ENCODE measurements around the gene ARTN.

Gene ARTN

GRCh38 chr1:43930168-43930948 is 3.2 kb upstream of the ARTN start:
- Histone ChIP-seq H3K27ac (ENCODE audit: low read depth, low read length) (peak overlapping the region; percentile 61), H3K4me3 (ENCODE audit: low read depth, low read length) (no peak overlapping the region), H3K4me1 (ENCODE audit: control insufficient read depth, insufficient read depth, low read length) (peaks cover 47% of the 10 kb centered on the region), H3K9me3 (ENCODE audit: control insufficient read depth, insufficient read depth, low read depth, low read length) (no peaks in the 10 kb centered on the region), H3K9ac (ENCODE audit: low read length) (peak overlapping the region; percentile 64), H3K36me3 (ENCODE audit: control insufficient read depth, insufficient read depth, low read length) (0 out of 2 replicates have a peak, but pooled peaks cover 3% of the 10 kb centered on the region), H3K27me3 (ENCODE audit: control insufficient read depth, insufficient read depth, low read length) (peaks cover 16% of the 10 kb centered on the region)

GRCh38 chr1:43930949-43931275 is 2.7 kb upstream of the ARTN start:
- H3K36me3 ChIP-seq (ENCODE audit: control insufficient read depth, insufficient read depth, low read length) = 0 out of 2 replicates have a peak, but pooled peaks cover under 1% of the 10 kb centered on the region
- no peak overlapping the region for H3K9ac ChIP-seq (ENCODE audit: low read length)
- H3K4me3 ChIP-seq (ENCODE audit: low read depth, low read length) = no peak overlapping the region
- no peaks in the 10 kb centered on the region for H3K9me3 ChIP-seq (ENCODE audit: control insufficient read depth, insufficient read depth, low read depth, low read length)
- H3K4me1 ChIP-seq (ENCODE audit: control insufficient read depth, insufficient read depth, low read length) = peaks cover 52% of the 10 kb centered on the region
- H3K27ac ChIP-seq (ENCODE audit: low read depth, low read length) = no peak overlapping the region
- peaks cover 22% of the 10 kb centered on the region for H3K27me3 ChIP-seq (ENCODE audit: control insufficient read depth, insufficient read depth, low read length)

- H3K27ac ChIP-seq (ENCODE audit: low read depth, low read length) = no peak overlapping the region
- no peaks in the 10 kb centered on the region for H3K9me3 ChIP-seq (ENCODE audit: control insufficient read depth, insufficient read depth, low read depth, low read length)
- H3K4me1 ChIP-seq (ENCODE audit: control insufficient read depth, insufficient read depth, low read length) = peaks cover 53% of the 10 kb centered on the region
- H3K9ac ChIP-seq (ENCODE audit: low read length) = no peak overlapping the region
- H3K4me3 ChIP-seq (ENCODE audit: low read depth, low read length) = no peak overlapping the region
- H3K27me3 ChIP-seq (ENCODE audit: control insufficient read depth, insufficient read depth, low read length) = peaks cover 28% of the 10 kb centered on the region
- no peaks in the 10 kb centered on the region for H3K36me3 ChIP-seq (ENCODE audit: control insufficient read depth, insufficient read depth, low read length)
Measured at GRCh38 chr1:43931711-43932660, 1.6 kb upstream of the ARTN start.

- H3K9ac ChIP-seq (ENCODE audit: low read length) = peak overlapping the region; percentile 55
- peak overlapping the region; percentile 71 for H3K4me3 ChIP-seq (ENCODE audit: low read depth, low read length)
- no peaks in the 10 kb centered on the region for H3K36me3 ChIP-seq (ENCODE audit: control insufficient read depth, insufficient read depth, low read length)
- H3K9me3 ChIP-seq (ENCODE audit: control insufficient read depth, insufficient read depth, low read depth, low read length) = no peaks in the 10 kb centered on the region
- peaks cover 28% of the 10 kb centered on the region for H3K27me3 ChIP-seq (ENCODE audit: control insufficient read depth, insufficient read depth, low read length)
- no peak overlapping the region for H3K27ac ChIP-seq (ENCODE audit: low read depth, low read length)
- H3K4me1 ChIP-seq (ENCODE audit: control insufficient read depth, insufficient read depth, low read length) = peaks cover 53% of the 10 kb centered on the region
Measured at GRCh38 chr1:43932786-43933385, 715 bp upstream of the ARTN start.

- H3K9me3 ChIP-seq (ENCODE audit: control insufficient read depth, insufficient read depth, low read depth, low read length) = no peaks in the 10 kb centered on the region
- peaks cover 59% of the 10 kb centered on the region for H3K4me1 ChIP-seq (ENCODE audit: control insufficient read depth, insufficient read depth, low read length)
- H3K27ac ChIP-seq (ENCODE audit: low read depth, low read length) = no peak overlapping the region
- no peaks in the 10 kb centered on the region for H3K36me3 ChIP-seq (ENCODE audit: control insufficient read depth, insufficient read depth, low read length)
- peak overlapping the region; percentile 71 for H3K4me3 ChIP-seq (ENCODE audit: low read depth, low read length)
- peak overlapping the region; percentile 26 for H3K9ac ChIP-seq (ENCODE audit: low read length)
- H3K27me3 ChIP-seq (ENCODE audit: control insufficient read depth, insufficient read depth, low read length) = peaks cover 32% of the 10 kb centered on the region
Measured at GRCh38 chr1:43934101-43934985, 742 bp downstream of the ARTN start.

GRCh38 chr1:43934986-43935324 is 1.4 kb downstream of the ARTN start:
- Histone ChIP-seq H3K27ac (ENCODE audit: low read depth, low read length) (no peak overlapping the region), H3K4me3 (ENCODE audit: low read depth, low read length) (no peak overlapping the region), H3K4me1 (ENCODE audit: control insufficient read depth, insufficient read depth, low read length) (peaks cover 53% of the 10 kb centered on the region), H3K36me3 (ENCODE audit: control insufficient read depth, insufficient read depth, low read length) (no peaks in the 10 kb centered on the region), H3K9me3 (ENCODE audit: control insufficient read depth, insufficient read depth, low read depth, low read length) (no peaks in the 10 kb centered on the region), H3K27me3 (ENCODE audit: control insufficient read depth, insufficient read depth, low read length) (peaks cover 32% of the 10 kb centered on the region), H3K9ac (ENCODE audit: low read length) (no peak overlapping the region)

- H3K36me3 ChIP-seq (ENCODE audit: control insufficient read depth, insufficient read depth, low read length) = no peaks in the 10 kb centered on the region
- H3K27ac ChIP-seq (ENCODE audit: low read depth, low read length) = no peak overlapping the region
- peaks cover 32% of the 10 kb centered on the region for H3K27me3 ChIP-seq (ENCODE audit: control insufficient read depth, insufficient read depth, low read length)
- H3K9ac ChIP-seq (ENCODE audit: low read length) = peak overlapping the region; percentile 1
- H3K9me3 ChIP-seq (ENCODE audit: control insufficient read depth, insufficient read depth, low read depth, low read length) = no peaks in the 10 kb centered on the region
- peaks cover 44% of the 10 kb centered on the region for H3K4me1 ChIP-seq (ENCODE audit: control insufficient read depth, insufficient read depth, low read length)
- peak overlapping the region; percentile 57 for H3K4me3 ChIP-seq (ENCODE audit: low read depth, low read length)
Measured at GRCh38 chr1:43935711-43936427, 2.3 kb downstream of the ARTN start.

GRCh38 chr1:43936431-43937151 is 3.0 kb downstream of the ARTN start:
- H3K4me1 ChIP-seq (ENCODE audit: control insufficient read depth, insufficient read depth, low read length) = peaks cover 37% of the 10 kb centered on the region
- H3K27me3 ChIP-seq (ENCODE audit: control insufficient read depth, insufficient read depth, low read length) = peaks cover 32% of the 10 kb centered on the region
- H3K36me3 ChIP-seq (ENCODE audit: control insufficient read depth, insufficient read depth, low read length) = no peaks in the 10 kb centered on the region
- H3K27ac ChIP-seq (ENCODE audit: low read depth, low read length) = no peak overlapping the region
- H3K4me3 ChIP-seq (ENCODE audit: low read depth, low read length) = peak overlapping the region; percentile 57
- H3K9me3 ChIP-seq (ENCODE audit: control insufficient read depth, insufficient read depth, low read depth, low read length) = no peaks in the 10 kb centered on the region
- H3K9ac ChIP-seq (ENCODE audit: low read length) = no peak overlapping the region

GRCh38 chr1:43937179-43937865 is 3.7 kb downstream of the ARTN start:
- Histone ChIP-seq H3K9me3 (ENCODE audit: control insufficient read depth, insufficient read depth, low read depth, low read length) (no peaks in the 10 kb centered on the region), H3K27me3 (ENCODE audit: control insufficient read depth, insufficient read depth, low read length) (peaks cover 27% of the 10 kb centered on the region), H3K9ac (ENCODE audit: low read length) (no peak overlapping the region), H3K4me3 (ENCODE audit: low read depth, low read length) (no peak overlapping the region), H3K4me1 (ENCODE audit: control insufficient read depth, insufficient read depth, low read length) (peaks cover 37% of the 10 kb centered on the region), H3K27ac (ENCODE audit: low read depth, low read length) (no peak overlapping the region), H3K36me3 (ENCODE audit: control insufficient read depth, insufficient read depth, low read length) (no peaks in the 10 kb centered on the region)
